ENCODE measurements around the gene TMCO5A.
A peak's percentile ranks its signal among the peaks of the same experiment; 100 is the strongest.
"Not testable (repeated sequence)": the region's sequence is repeated elsewhere in the genome, so short reads cannot be mapped to it uniquely, and the experiment has no call there.

TMCO5A gene

DNA sequence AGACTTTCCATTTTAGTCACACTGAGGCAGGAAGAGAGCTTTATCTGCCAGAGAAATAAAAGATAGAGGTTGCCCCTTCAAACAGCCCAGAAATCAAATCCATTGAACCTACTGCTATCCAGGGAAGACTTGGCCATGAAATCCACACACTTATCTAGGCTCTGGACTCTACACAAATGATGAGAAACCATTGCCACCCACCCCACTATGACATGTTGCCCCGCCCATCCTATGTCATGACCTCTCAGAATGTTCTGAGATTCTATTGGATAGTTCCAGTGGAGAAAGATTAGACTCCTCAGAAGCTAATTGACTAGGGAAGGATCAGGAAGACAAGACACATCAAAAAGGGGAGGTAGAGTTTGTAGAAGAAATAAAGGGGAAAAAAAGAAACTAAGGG is at the start of gene TMCO5A:
Gene TMCO5A, plus strand, starts transcription at position 301 of the 400 bp plus-strand sequence. CDS start 1,684 bp downstream, outside the sequence.
- no peak for DNase-seq (ENCODE audit: low read depth, low spot score)

DNA sequence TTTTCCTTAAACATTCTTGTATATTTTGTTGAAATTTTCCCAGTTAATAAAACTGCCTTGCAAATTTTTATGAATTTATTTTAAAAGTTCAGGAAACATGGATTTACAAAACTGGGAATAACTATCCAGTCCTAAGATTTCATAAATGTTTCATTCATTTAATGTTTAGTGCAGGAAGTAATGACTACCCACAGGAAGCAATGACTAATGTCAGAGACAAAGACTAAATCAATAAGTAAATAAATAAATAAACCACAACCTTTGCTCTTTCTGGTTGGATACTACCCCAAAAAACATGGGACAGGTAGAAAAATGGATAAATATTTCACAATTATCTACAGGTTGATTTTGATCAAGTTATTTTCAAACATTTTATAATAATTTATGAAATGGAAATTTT is 48.8 kb upstream of the TMCO5A start:
- no peak for DNase-seq (ENCODE audit: low read depth, low spot score)

DNA sequence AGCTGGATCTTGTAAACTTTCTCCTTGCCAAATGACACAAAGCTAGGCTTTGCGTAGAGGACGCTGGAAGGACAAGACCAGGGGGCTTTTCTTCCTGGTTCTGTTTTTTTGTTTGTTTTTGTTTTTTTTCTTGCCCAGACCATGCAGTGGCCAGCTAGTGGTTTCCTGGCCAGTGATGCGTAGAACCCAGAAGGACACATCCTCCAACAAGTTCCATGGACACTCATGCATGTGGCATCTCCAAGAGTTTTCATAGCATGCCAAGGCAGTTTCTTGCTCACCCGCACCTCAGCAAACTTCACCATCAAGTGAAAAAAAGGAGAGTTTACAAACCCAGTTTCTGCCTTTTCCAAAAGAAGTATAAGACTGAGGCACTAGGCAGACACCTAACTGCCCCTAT is 46.1 kb upstream of the TMCO5A start:
- no peak for DNase-seq (ENCODE audit: low read depth, low spot score)

DNA sequence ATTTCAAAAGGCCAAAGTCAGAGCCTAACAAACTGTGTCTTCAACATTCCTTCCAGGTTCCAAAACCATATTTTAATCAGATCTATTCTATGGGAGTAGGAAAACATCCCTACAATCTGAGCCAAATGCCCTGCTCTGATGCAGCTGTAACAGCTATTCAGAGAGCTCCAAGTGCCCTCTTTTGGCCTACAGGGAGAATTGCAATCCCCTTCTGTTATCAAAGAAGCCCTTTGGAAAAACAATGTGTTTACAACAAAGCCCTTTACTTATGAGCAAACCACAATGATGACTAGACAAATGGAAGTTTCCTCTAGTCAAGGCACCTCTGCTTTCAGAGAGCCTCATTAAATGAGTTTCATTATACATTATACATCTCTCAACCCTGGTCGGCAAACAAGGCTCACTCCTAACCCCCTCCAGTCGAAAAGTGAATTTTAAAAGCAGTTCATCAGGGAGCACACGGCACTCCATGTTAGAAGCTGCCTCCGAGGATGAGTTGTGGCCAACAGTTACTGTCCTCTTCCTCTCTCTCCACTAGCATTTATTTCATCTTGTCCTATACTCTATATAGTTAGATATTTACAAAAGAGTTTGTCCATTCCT is 42.6 kb upstream of the TMCO5A start:
- DNase-seq (ENCODE audit: low read depth, low spot score): no peak

DNA sequence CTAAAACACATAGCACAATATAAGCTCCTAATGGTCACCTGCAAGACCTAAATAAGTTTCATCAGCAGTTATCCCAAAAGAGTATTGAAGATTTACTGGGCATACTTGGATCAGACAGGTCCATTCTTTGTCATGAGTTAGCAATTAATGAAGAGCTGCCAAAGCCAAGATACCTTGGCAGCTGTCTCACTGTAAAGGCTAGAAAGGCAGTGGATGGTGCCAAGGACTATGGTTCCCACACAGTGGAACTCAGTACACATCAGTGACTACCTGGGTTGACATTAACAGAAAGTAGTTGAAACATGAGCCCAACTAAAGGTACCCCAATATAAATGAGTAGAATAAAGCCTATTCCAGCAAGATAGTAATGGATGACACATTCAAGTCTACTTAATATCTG is 41.1 kb upstream of the TMCO5A start:
- DNase-seq (ENCODE audit: low read depth, low spot score): no peak

DNA sequence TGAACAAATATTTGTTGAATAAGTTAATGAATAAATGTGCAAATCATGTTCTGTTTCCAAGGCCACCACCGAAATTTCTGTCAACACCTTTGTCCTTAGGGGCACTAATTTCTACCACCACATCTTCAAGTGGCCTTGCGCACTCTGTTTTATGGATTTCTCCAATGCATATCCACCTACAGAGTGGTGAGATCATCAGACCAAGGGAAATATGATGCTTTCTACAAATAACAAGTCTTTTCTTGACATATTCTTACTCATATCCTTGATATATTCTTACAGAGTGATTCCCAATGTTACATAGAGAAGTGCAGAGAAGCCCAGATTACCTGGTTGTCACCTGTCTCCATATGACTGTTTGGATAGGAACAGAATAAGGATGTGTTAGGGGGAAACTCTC is 36.1 kb upstream of the TMCO5A start:
- no peak for DNase-seq (ENCODE audit: low read depth, low spot score)

DNA sequence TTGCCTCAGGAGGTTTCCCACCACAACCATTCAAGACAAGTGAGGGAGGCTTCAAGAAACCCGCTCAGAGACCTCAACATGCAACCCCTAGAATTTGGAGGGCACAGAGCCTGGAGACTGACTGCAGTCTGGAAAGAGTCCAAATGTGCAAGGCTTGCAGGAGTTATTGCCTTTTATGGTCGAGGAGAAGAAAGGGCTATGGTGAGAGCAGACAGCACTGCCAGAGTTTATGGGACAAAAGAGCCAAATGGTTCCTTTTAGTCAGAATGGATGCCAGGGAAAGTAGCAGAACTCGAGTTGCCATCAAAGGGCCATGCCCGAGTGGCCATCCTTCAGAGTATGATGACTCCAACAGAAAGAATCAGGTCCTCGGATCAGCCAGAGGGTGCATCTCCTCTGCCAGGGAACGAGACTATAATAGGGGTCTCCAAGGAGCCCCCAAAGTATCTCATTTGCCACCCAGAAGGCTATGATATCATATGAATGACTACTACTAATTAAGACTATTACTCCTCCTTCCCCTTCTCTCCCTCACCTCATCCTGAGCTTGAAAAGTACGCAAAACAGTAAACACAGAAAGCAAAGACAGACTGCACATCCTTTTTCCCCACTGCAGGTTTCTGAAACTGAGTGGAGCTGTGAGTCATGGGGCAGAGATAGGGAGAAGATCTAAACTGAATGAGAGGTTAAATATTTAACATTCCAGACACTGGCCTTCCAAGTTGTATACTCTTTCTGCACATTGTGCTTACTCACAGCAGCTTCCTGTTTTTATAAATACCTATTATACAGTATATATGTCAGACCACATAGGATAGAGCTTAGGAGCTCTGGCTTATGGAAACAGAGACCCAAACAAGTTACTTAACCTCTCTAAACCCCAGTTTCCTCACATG is 33.9 kb upstream of the TMCO5A start:
- DNase-seq (ENCODE audit: low read depth, low spot score): no peak

DNA sequence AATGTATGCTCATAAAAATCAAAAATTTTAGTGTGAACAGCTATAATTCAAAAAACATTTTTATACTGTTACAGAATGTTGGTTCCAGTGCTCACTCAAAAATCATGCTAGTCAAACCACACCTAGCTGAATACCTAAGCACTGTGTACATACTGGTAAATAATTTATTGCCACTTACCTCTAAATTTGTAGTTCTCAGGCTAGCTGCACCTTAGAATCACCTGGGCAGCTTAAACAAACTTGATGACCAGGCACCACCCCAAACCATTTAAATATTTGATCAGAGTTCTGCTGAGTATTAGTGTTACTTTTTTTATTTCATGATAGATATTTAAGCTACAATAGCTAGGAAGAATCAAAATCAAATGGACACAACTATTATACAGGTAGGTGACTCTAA is 32.3 kb upstream of the TMCO5A start:
- DNase-seq (ENCODE audit: low read depth, low spot score): no peak

DNA sequence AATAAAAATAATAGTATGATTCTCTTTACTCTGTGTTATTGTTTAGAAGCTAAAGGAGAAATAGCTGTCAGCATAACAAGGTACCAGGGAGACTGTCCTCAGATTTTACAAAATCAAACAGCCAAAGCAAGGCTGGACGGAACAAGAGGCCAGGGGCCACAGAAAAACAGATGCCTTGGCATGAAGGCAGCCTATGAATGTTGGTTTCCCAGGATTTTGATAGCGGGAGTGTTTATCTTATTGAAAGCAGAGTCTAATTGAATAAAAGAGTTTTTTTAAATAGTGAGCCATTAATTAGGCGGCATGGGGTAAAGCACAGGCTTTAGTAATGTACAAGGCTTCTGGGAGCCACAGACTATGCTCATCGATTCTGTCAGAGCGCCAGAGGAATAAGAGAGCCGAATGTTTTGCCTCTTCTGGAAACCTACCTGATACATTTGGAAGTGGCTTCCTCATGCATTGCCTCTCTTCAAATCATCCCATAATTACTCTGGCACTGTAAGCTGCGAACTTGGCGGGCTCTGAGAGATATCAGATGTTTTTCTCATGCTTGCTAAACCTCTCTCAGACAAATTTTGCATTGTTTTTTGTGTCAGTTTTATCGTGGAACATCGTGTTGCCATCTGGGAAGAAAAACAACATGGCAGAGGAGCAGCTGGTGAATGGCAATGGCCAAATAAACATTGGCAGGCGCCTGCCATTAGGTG is 30.4 kb upstream of the TMCO5A start:
- DNase-seq (ENCODE audit: low read depth, low spot score): no peak

DNA sequence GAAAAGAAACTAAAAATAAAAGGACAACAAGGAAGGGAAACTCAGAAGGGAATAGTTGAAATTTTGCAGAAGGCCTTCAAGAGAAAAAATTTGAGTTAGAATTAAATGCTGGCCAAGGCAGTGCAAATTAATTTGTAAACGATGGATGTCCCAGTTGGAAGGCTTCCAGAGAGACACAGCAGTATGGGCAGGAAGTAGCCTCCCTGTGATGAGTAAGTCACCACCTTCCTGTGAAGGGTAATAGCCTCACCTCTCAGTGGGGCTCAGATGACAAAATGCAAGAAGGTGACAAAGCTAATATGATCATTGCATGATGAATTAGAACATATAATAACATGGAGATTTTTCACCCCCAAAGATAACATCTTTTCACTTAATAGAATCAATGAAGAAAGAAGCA is 27.3 kb upstream of the TMCO5A start:
- DNase-seq (ENCODE audit: low read depth, low spot score): no peak

DNA sequence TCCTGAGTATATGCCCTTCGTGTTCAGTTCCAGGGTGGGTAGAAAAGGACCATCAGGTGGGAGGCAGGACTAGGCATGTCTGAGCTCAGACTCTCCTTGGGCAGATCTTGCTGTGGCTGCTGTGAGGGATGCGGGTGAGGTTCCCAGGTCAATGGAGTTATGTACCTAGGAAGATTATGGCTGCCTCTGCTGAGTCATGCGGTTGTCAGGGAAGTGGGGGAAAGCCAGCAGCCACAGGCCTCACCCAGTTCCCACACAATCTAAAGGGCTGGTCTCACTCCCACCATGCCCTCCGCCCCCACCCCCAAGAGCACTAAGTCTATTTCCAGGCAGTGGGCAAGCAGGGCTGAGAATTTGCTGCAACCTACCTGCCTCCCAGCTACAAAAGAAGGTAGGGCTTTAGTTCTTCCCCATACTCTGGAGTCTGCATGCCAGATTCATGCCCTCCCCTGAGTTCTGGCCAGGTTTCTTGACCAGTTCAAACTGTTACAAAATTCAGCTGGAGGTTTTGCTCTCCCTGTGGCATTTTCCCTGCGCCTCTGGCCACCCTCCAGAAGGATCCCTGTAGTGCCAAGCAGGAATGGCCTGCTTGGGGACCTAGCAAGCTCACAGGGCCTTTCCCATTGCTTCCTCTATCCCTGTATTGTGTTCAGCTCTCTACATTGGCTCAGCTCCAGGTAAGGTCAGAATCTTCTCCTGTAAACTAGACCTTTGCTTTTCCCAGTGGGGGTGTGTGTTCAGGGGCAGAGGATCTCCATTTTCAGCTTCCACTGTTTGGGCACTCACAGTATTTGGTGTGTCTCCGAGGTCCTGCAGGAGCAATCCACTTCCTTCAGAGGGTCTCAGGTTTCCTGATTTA is 12.7 kb upstream of the TMCO5A start:
- peak; percentile 5 for DNase-seq (ENCODE audit: low read depth, low spot score)

DNA sequence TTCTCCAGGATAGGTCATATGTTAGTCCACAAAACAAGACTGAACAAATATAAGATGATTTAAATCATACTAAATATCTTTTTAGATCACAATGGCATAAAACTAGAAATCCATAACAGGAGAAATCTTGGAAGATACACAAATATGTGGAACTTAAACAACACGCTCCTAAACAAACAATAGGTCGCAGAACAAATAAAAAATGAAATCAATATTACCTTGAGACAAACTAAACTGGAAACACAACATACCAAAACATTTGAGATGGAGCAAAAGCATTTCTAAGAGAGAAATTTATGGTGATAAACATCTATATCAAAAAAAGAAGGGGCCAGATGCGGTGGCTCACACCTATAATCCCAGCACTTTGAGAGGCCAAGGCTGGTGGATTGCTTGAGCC is 8.3 kb upstream of the TMCO5A start:
- DNase-seq (ENCODE audit: low read depth, low spot score): no peak

DNA sequence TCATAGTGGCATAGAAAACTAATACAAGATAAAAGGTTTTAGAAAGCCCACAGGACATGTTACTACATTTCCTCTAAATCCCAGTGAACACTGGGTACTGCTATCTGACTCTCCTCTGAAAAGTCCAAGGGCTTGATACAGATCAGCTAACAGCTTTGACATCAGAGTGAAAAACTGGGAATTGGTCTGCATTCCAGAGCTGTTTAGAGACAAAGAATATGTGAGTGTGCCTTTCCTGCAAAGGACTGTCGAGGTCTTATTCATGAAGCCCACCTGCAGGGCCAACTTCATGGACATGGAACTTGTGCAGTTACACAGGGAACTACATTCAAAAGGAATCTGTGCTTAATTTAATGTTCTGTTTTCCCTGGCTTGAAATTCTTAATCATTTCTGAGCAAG is 5.2 kb upstream of the TMCO5A start:
- no peak for DNase-seq (ENCODE audit: low read depth, low spot score)

DNA sequence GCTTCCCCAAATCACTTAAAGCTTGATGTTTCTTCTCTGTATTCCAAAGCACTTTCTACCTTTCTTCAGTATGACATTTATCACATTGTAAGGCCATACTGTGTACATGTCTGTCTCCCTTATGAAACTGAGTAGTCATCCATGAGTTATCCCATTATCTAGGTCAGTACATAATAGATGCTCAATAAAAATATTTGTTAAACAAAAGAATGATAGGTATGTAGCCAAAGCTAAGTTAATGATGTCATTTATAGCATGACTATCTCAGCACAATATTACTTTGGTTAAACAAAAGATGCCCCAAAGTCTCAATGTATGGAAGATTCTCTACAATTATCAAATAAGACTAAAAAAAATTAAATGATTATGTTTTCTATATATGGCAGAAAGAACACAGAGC is 3.1 kb upstream of the TMCO5A start:
- no peak for DNase-seq (ENCODE audit: low read depth, low spot score)

DNA sequence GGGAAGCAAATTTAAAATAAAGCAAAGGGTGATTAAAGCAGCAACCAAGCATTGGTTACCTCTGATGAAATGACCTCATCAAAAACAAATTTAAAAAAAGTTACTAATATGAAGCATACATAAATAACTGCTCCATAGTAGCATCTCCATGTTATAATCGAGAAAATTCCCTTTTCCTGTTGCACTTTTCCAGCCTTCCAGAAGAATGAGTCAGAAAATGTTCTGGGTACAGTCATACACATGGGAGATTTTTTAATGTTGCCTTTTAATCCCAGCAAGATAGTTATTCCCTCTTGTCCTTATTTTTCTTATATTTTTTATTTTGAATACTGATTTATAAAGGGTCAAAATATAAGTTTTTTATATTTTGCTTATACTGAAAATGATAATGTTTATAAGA is 2.6 kb upstream of the TMCO5A start:
- no peak for DNase-seq (ENCODE audit: low read depth, low spot score)

DNA sequence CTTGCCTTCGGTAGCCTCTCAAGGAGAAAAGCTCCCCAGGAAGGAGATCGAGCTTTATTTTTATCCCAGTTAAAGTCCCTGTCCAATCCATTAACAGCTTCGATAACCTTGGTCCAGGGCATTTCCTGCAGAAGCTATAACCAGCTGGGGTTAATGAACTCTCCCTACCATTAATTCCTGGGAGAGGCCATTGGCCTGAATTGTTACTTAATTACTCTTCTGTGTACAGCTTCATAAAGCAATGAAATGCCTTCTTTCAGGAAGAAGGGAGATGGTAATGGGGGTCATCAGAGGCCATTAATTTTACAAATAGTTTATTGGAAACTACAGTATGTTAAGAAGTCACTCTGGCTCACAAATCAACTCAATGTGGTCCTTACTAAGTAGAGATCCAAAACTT is 1.9 kb upstream of the TMCO5A start:
- DNase-seq (ENCODE audit: low read depth, low spot score): no peak

DNA sequence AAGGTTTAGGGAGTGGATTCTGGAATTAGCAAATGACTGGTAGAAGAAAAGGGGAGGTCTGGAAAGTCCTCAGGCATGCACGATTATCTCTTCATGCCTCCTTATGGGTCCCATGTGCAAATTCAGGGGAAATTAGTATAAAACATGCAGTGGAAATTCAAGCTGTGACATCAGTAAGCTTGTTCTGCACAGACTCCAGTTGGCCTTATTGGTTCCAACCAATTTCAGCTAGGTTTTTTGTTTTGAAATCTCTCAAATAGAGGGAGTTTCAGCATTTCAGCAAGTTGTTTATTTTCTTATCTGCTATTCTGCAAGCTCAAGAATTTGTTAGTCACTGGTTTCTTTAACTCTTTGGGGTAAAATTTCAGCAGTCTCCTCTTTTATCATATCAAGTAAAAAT is 774 bp upstream of the TMCO5A start:
- DNase-seq (ENCODE audit: low read depth, low spot score): peak; percentile 11

DNA sequence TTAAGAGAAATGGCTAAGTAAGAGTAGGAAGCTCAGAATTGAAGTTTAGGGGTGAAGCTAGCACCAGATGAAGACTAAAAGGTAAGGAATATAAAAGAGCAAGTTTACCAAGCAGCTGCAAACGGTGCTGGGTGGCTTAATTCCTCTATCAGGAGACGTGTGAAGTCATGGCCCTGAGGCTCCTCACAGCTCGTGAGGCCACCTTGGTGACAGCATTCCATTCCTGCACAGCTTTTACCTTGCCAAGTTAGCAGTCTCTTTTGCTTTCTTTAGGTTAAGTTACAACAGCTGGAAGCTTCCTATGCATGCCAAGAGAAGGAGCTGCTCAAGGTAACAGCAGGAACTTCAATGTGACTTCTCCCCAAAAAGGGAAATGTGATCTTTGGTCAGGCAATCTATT is 6.4 kb downstream of the TMCO5A start:
- no peak for DNase-seq (ENCODE audit: low read depth, low spot score)

DNA sequence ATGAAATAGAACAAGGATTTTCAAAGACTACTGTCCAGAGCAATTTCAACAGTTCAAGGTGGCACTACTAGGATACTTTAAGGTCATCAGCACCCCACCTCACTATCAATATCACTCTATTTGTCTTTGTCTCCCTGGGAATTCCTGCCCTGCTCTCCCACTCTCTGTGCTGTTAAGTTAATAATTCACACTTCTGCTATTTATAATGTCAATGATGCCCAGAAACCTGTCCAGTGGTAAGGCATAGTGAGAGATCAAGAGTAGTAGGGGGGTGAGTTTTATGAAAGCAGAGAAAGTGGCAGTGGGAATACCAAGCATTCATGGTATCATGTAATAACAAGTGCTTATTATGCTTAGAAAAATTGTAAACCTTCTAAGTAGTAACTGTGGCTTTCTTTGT is 7.3 kb downstream of the TMCO5A start:
- no peak for DNase-seq (ENCODE audit: low read depth, low spot score)

DNA sequence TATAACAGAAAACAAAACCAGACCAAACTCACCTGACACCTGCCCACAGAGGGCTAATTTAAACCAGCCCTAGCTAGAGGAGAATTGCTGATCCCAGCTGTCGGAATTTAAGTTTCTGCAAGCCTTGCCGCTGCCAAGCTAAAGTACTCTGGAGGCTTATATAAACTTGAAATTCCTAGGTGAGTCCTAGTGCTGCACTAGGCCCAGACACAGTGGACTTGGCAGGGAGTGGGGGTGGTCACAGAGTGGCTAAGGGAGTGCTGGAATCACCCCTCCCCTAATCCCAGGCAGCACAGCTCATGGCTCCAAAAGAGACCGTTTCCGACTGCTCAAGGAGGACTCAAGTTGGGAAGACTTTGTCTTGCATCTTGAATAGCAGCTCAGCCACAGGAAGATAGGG is 17.6 kb downstream of the TMCO5A start:
- DNase-seq (ENCODE audit: low read depth, low spot score): no peak

DNA sequence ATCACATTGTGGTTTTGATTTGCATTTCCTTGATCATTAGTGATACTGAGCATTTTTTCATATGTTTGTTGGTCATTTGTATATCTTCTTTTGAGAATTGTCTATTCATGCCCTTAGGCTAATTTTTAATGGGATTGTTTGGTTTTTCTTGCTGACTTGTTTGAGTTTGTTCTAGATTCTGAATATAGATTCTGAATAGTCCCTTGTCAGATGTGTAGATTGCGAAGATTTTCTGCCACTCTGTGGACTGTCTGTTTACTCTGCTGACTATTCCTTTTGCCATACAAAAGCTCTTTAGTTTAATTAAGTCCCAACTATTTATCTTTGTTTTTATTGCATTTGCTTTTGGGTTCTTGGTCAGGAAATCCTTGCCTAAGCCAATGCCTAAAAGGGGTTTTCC is 26.3 kb downstream of the TMCO5A start:
- DNase-seq (ENCODE audit: low read depth, low spot score): not testable (repeated sequence)

DNA sequence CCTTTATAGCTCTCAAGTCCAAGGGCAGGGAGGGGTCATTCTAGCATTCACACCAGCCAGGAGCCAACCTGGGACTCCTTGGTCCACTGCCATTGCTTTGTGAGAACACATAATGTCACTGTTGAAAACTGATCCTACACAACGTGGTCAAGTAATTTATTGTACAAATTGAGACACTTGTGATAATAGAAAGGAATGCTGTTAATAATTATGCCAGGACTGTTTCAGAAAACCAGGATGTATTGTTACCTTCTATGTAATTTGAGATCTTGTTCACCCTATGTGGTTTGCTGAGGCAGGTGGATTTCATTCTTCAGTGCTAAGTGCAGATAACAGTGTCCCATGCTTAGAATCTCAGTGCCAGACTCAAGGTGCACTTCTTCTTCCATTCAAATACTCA is 33.3 kb downstream of the TMCO5A start:
- DNase-seq (ENCODE audit: low read depth, low spot score): no peak

All from brain pericyte (primary cell).